GM23338 (cell line): Measurements from ENCODE around the gene BMP8A. TPM values are rescaled to one million over a fixed set of nuclear protein-coding genes. Genes with fewer than 3 reads are reported as not detected.

Source experiments
- ATAC-seq: fragments of 200-7000 bp; cut with Tn5 transposase; 3 replicates; pipeline ENCODE4 v1.9.1; 2020
- DNase-seq: peaks from one replicate; pipeline ENCODE4 v3.0.0-alpha.2; 2015; ENCODE audit warnings: low spot score
- H2AFZ ChIP-seq: fragments of 200-600 bp; sonication (generic); 2 replicates; pipeline ENCODE4 v1.8.0; 2016; ENCODE audit warnings: antibody characterized with exemption, mild to moderate bottlenecking, moderate library complexity
- H3F3A ChIP-seq: fragments of 200-600 bp; sonication (generic); replicated peaks from 2 replicates; pipeline ENCODE4 v1.8.0; 2017; ENCODE audit warnings: antibody characterized with exemption, mixed run types, low read depth
- H3K27ac ChIP-seq: fragments of 200-600 bp; sonication (generic); 2 replicates; pipeline ENCODE4 v1.6.1; 2016; ENCODE audit warnings: low read depth
- H3K27me3 ChIP-seq: fragments of 200-600 bp; sonication (generic); 2 replicates; pipeline ENCODE4 v1.8.0; 2016; ENCODE audit warnings: mild to moderate bottlenecking, mixed run types, moderate library complexity; ENCODE audit not compliant: insufficient read depth
- H3K36me3 ChIP-seq: fragments of 200-600 bp; sonication (generic); 2 replicates; pipeline ENCODE4 v1.8.0; 2016; ENCODE audit warnings: mild to moderate bottlenecking; ENCODE audit not compliant: insufficient read depth
- H3K4me1 ChIP-seq: fragments of 200-600 bp; sonication (generic); 2 replicates; pipeline ENCODE4 v1.8.0; 2016; ENCODE audit warnings: mild to moderate bottlenecking, moderate library complexity; ENCODE audit not compliant: insufficient read depth
- H3K4me2 ChIP-seq: fragments of 200-600 bp; sonication (generic); 2 replicates; pipeline ENCODE4 v1.7.1; 2017; ENCODE audit warnings: mixed run types
- H3K4me3 ChIP-seq: fragments of 200-600 bp; sonication (generic); 2 replicates; pipeline ENCODE4 v1.6.1; 2016; ENCODE audit warnings: mixed run types
- H3K79me2 ChIP-seq: fragments of 200-600 bp; sonication (generic); replicated peaks from 2 replicates; pipeline ENCODE4 v1.8.0; 2017; ENCODE audit warnings: mild to moderate bottlenecking; ENCODE audit not compliant: insufficient read depth
- H3K9me2 ChIP-seq: fragments of 200-600 bp; sonication (generic); 2 replicates; pipeline ENCODE4 v1.8.0; 2017; ENCODE audit not compliant: insufficient read depth
- H4K20me1 ChIP-seq: fragments of 200-600 bp; sonication (generic); replicated peaks from 2 replicates; pipeline ENCODE4 v1.8.0; 2017; ENCODE audit warnings: mild to moderate bottlenecking; ENCODE audit not compliant: insufficient read depth
- H3K27ac Mint-ChIP-seq: 2 replicates; pipeline ENCODE4 v1.8.0; 2020; ENCODE audit warnings: inconsistent platforms, mild to moderate bottlenecking, moderate library complexity, mixed read lengths
- H3K27me3 Mint-ChIP-seq: 3 replicates; pipeline ENCODE4 v1.8.0; 2022; ENCODE audit warnings: low read depth, mild to moderate bottlenecking, moderate library complexity, mixed read lengths, inconsistent platforms; ENCODE audit not compliant: insufficient read depth, poor library complexity
- H3K36me3 Mint-ChIP-seq: 3 replicates; pipeline ENCODE4 v1.8.0; 2021; ENCODE audit warnings: low read depth, mild to moderate bottlenecking, inconsistent platforms, moderate library complexity, mixed read lengths
- H3K4me1 Mint-ChIP-seq: 3 replicates; pipeline ENCODE4 v1.8.0; 2020; ENCODE audit warnings: mild to moderate bottlenecking, inconsistent platforms, mixed read lengths
- H3K4me3 Mint-ChIP-seq: 3 replicates; pipeline ENCODE4 v1.8.0; 2021; ENCODE audit warnings: moderate library complexity, mild to moderate bottlenecking, inconsistent platforms, mixed read lengths
- H3K9me3 Mint-ChIP-seq: 3 replicates; pipeline ENCODE4 v1.8.0; 2020; ENCODE audit warnings: moderate library complexity, mild to moderate bottlenecking, inconsistent platforms, mixed read lengths
- CREB1 ChIP-seq: fragments of 250-450 bp; sonication (Bioruptor Pico); IDR thresholded peaks from 2 replicates; pipeline ENCODE4 v1.5.0; 2020; ENCODE audit warnings: low read depth, mild to moderate bottlenecking, moderate library complexity
- CTCF ChIP-seq, 2 experiments: fragments of 200-600 bp in 1 of 2; sonication (generic) in 1 of 2; conservative IDR thresholded peaks; 2 replicates each; pipeline versions ENCODE4 v1.5.1 to v1.6.1; 2016 to 2017; ENCODE audit warnings: antibody characterized with exemption in 2 of 2, low read depth in 2 of 2, mild to moderate bottlenecking in 2 of 2, moderate library complexity in 1 of 2
- ETS1 ChIP-seq: IDR thresholded peaks from 2 replicates; pipeline ENCODE4 v1.6.1; 2016; ENCODE audit warnings: antibody characterized with exemption
- EZH2 ChIP-seq: fragments of 200-600 bp; sonication (generic); IDR thresholded peaks from one replicate; pipeline ENCODE4 v1.8.0; 2017; ENCODE audit warnings: antibody characterized with exemption, mild to moderate bottlenecking, low read depth; ENCODE audit not compliant: unreplicated experiment
- EZH2phosphoT487 ChIP-seq: fragments of 200-600 bp; sonication (generic); IDR thresholded peaks from one replicate; pipeline ENCODE4 v1.8.1; 2018; ENCODE audit warnings: antibody characterized with exemption; ENCODE audit not compliant: unreplicated experiment
- JUNB ChIP-seq: IDR thresholded peaks from one replicate; pipeline ENCODE4 v1.6.1; 2016; ENCODE audit warnings: antibody characterized with exemption; ENCODE audit not compliant: unreplicated experiment
- NANOG ChIP-seq: IDR thresholded peaks from 2 replicates; pipeline ENCODE4 v1.6.1; 2016; ENCODE audit warnings: antibody characterized with exemption, borderline replicate concordance
- POLR2AphosphoS5 ChIP-seq: IDR thresholded peaks from 2 replicates; pipeline ENCODE4 v1.6.1; 2016; ENCODE audit warnings: antibody characterized with exemption, low read depth
- REST ChIP-seq: IDR thresholded peaks from one replicate; pipeline ENCODE4 v1.6.1; 2018; ENCODE audit warnings: antibody characterized with exemption; ENCODE audit not compliant: unreplicated experiment
- STAT1 ChIP-seq: IDR thresholded peaks from one replicate; pipeline ENCODE4 v1.6.1; 2016; ENCODE audit warnings: antibody characterized with exemption; ENCODE audit not compliant: unreplicated experiment
- ZNF331 ChIP-seq: fragments of 250-450 bp; sonication (Bioruptor Pico); IDR thresholded peaks from 2 replicates; pipeline ENCODE4 v1.5.0; 2020; ENCODE audit warnings: low read depth, mild to moderate bottlenecking, moderate library complexity
- ZNF462 ChIP-seq: fragments of 250-450 bp; sonication (Bioruptor Pico); IDR thresholded peaks from 2 replicates; pipeline ENCODE4 v1.5.0; 2020; ENCODE audit warnings: mild to moderate bottlenecking, moderate library complexity
- polyA plus RNA-seq: library from polyadenylated mRNA; unstranded; fragments of >200 nt; fragmentation: Nextera tagmentation; extraction: Ambion mirVana; gene quantifications from 2 replicates; pipeline ENCODE4 v1.2.1, GENCODE V29; 2016
- total RNA-seq: library from RNA; depleted of rRNA; stranded (reverse); fragments of >200 nt; shearing (Covaris generic); gene quantifications from 2 replicates; pipeline ENCODE4 v1.2.3, GENCODE V29; 2014

Gene BMP8A
- total and polyA plus RNA-seq, 2 experiments from 2014 or later, result 0.34 to 0.63 TPM

GRCh38 chr1:39450956-39451606 is 40.4 kb upstream of the BMP8A start:
- Mint-ChIP-seq H3K36me3 (peaks cover 98% of the 10 kb centered on the region), H3K27ac (no peak overlapping the region), H3K4me1 (no peaks in the 10 kb centered on the region), H3K4me3 (no peak overlapping the region), H3K27me3 (peaks cover 4% of the 10 kb centered on the region), H3K9me3 (no peaks in the 10 kb centered on the region)
- no peak for ATAC-seq
- H3K4me1 ChIP-seq, result no peaks in the 10 kb centered on the region
- peaks cover 6% of the 10 kb centered on the region for H3F3A ChIP-seq
- H3K4me3 ChIP-seq, result no peak overlapping the region
- peaks cover 85% of the 10 kb centered on the region for H3K36me3 ChIP-seq
- no peak overlapping the region for H3K4me2 ChIP-seq
- no peaks in the 10 kb centered on the region for H3K9me2 ChIP-seq
- DNase-seq, result no peak
- no peaks in the 10 kb centered on the region for H3K79me2 ChIP-seq
- H3K27ac ChIP-seq, result peak overlapping the region; percentile 0; the same call in 1 of the 2 replicates
- H4K20me1 ChIP-seq, result peaks cover 10% of the 10 kb centered on the region; the same call in 1 of the 2 replicates
- TF ChIP-seq ETS1 (no peak), ZNF331 (CRISPR knock-in tag) (no peak), REST (no peak), ZNF462 (CRISPR knock-in tag) (no peak), JUNB (no peak), CTCF (conservative IDR thresholded peaks at IDR 0.05; ENCODE audit: low read depth in 2 of 2) (no peak), POLR2AphosphoS5 (no peak), EZH2phosphoT487 (no peak), STAT1 (no peak), CREB1 (no peak), NANOG (no peak), EZH2 (no peak)
- H3K27me3 ChIP-seq, result no peaks in the 10 kb centered on the region
- no peak overlapping the region for H2AFZ ChIP-seq
